Measurements from ENCODE around the gene SH3PXD2A. TPM values are rescaled to one million over a fixed set of nuclear protein-coding genes. Genes with fewer than 3 reads are reported as not detected.

Gene SH3PXD2A
- total RNA-seq, 1 experiment from 2014 or later = 4.5 TPM

DNA sequence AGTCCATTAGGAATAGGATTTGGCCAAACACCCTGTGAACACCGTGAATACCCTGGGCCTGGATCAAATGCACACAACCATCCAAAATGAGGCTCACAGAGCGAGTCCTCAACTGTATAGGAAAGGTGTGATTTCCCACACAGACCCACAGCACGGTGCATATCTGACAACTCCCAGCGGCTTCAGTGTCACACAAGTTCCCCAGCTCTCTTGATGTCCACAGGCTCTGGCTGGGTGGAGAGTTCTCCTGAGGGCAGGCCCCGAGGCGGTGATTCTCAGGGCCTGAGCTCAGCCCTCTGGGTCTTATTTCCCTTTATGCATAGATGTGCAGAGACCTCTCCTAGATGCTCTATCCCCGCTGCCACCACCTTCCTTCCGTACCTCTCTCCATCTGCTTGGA lies 64.1 kb downstream of the SH3PXD2A start:
- no peak overlapping the region for H3K14ac ChIP-seq (ENCODE audit: insufficient read depth, low read length)
- no CpG with 5 or more reads among the region's 8 CpGs for WGBS (ENCODE audit: extremely low coverage, insufficient read length, low lambda C conversion rate)

More for the DNA sequence above, 64.1 kb downstream of the SH3PXD2A start:
- no peaks in the 10 kb centered on the region; a peak in 1 of 7 replicates for H3K36me3 Mint-ChIP-seq (ENCODE audit: insufficient read depth in 1 of 3, low read depth in 3 of 3)
- no peak overlapping the region for H2AK5ac ChIP-seq (ENCODE audit: insufficient read length, low read length)
- H2BK120ac ChIP-seq (ENCODE audit: low read depth, low read length, poor library complexity, severe bottlenecking) = no peak overlapping the region
- H3K79me2 ChIP-seq (ENCODE audit: insufficient read depth, low read length) = no peaks in the 10 kb centered on the region
- peak overlapping the region in 1 of 3 experiments; percentile 34; a peak in 2 of 7 replicates for H3K27ac Mint-ChIP-seq
- no peak overlapping the region for H4K5ac ChIP-seq (ENCODE audit: insufficient read length, low read depth, low read length)
- H3K27me3 ChIP-seq (ENCODE audit: insufficient read depth, low read length) = no peaks in the 10 kb centered on the region
- H3K79me1 ChIP-seq (ENCODE audit: insufficient read depth, low read depth, low read length, poor library complexity, severe bottlenecking) = no peaks in the 10 kb centered on the region
- no peak overlapping the region for H3K18ac ChIP-seq (ENCODE audit: insufficient read length, low read depth, low read length)
- no peak overlapping the region for H2BK15ac ChIP-seq (ENCODE audit: low read depth, low read length)
- TF ChIP-seq, protein P1, sequence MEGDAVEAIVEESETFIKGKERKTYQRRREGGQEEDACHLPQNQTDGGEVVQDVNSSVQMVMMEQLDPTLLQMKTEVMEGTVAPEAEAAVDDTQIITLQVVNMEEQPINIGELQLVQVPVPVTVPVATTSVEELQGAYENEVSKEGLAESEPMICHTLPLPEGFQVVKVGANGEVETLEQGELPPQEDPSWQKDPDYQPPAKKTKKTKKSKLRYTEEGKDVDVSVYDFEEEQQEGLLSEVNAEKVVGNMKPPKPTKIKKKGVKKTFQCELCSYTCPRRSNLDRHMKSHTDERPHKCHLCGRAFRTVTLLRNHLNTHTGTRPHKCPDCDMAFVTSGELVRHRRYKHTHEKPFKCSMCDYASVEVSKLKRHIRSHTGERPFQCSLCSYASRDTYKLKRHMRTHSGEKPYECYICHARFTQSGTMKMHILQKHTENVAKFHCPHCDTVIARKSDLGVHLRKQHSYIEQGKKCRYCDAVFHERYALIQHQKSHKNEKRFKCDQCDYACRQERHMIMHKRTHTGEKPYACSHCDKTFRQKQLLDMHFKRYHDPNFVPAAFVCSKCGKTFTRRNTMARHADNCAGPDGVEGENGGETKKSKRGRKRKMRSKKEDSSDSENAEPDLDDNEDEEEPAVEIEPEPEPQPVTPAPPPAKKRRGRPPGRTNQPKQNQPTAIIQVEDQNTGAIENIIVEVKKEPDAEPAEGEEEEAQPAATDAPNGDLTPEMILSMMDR (conservative IDR thresholded peaks at IDR 0.05) = no peak
- no peaks in the 10 kb centered on the region for H4K20me1 ChIP-seq (ENCODE audit: control insufficient read depth, insufficient read depth, insufficient read length)
- no peak overlapping the region for H2BK5ac ChIP-seq (ENCODE audit: insufficient read length, low read length)
- H3T11ph ChIP-seq (ENCODE audit: low read length) = no peak overlapping the region
- H2BK12ac ChIP-seq (ENCODE audit: insufficient read length, low read depth, low read length) = no peak overlapping the region
- H4K91ac ChIP-seq (ENCODE audit: insufficient read length, low read depth, low read length) = no peak overlapping the region
- no peak overlapping the region for H3K4me3 Mint-ChIP-seq
- no peak overlapping the region for H3K27ac ChIP-seq (ENCODE audit: insufficient read length, low read depth, low read length)
- H3K23me2 ChIP-seq (ENCODE audit: insufficient read length, low read depth, low read length, poor library complexity, severe bottlenecking) = peaks cover 3% of the 10 kb centered on the region
- no peak overlapping the region for H2BK20ac ChIP-seq (ENCODE audit: low read depth, low read length, poor library complexity, severe bottlenecking)
- H3K27me3 Mint-ChIP-seq (ENCODE audit: low read depth) = no peaks in the 10 kb centered on the region
- no peaks in the 10 kb centered on the region for H3K4me1 Mint-ChIP-seq
- H3K4me1 ChIP-seq (ENCODE audit: insufficient read depth, low read length) = no peaks in the 10 kb centered on the region
- H3K23ac ChIP-seq (ENCODE audit: insufficient read length, low read depth, low read length) = no peak overlapping the region
- no peak overlapping the region for H4K8ac ChIP-seq (replicated peaks; ENCODE audit: insufficient read length, low read depth, low read length)
- H3K56ac ChIP-seq (ENCODE audit: insufficient read length, low read depth, low read length) = no peak overlapping the region
- H3K9ac ChIP-seq (ENCODE audit: extremely low read depth, insufficient read length, low read length) = no peak overlapping the region
- no peak overlapping the region for H3K4ac ChIP-seq (ENCODE audit: low read depth, low read length)
- DNase-seq = no peak
- H3K9me3 ChIP-seq (ENCODE audit: control insufficient read depth, low read depth, low read length) = no peaks in the 10 kb centered on the region
- H2AFZ ChIP-seq (ENCODE audit: low read length) = no peak overlapping the region
- no peak overlapping the region for H3K4me2 ChIP-seq (ENCODE audit: insufficient read depth, insufficient read length, low read length)
- H3K9me3 Mint-ChIP-seq = no peaks in the 10 kb centered on the region

Data from H9 (cell line).